HS-5 (cell line): ENCODE data around the gene SPATS2.
"Not testable (repeated sequence)": the region's sequence is repeated elsewhere in the genome, so short reads cannot be mapped to it uniquely, and the experiment has no call there.

ENCODE experiments used
- DNase-seq: peaks from one replicate; pipeline ENCODE4 v3.0.0-alpha.2; 2012; ENCODE audit warnings: low read depth

SPATS2 gene

DNA sequence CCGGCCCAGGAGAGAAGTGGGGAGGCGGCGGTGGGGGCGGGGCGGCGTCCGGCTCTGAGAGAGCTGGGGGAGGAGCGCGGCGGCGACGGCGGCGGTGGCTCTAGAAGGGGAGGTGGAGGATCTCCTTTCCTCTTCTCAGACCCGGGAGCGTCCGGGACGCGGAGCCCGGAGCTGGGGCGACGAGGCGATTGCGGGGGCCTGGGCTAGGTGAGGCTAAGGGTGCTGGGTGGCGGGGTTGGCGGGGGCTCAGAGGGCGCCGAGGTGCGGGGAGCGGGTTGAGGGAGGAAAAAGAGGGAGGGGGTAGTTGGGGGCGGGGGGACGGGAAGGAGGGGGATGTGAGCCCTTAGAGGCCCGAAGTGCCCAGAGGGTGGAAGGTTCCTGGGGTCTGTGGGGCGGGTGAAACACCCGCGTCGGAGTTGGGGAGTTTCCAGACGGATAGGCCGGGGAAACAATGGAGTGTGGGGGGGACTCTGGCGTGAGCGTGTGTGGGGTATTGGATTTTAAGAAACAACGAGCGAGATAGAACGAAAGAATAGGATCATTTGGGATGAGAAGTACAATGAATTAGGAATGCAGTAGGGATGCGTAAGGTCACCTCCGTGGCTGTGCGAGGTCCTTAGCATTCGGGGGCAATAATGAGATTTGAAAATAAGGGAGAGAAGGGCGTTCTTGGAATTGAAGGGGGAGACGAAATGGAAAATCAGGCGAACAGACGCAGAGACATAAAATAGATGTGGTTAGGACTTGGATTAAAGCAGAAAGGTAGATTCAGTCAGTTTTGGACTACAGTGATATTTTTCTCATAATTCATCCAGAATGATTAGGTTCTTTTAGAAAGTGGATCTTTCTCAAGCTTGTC, at the start of gene SPATS2:
Gene SPATS2, plus strand, starts transcription at position 82 of the 859 bp plus-strand sequence. CDS start 93,551 bp downstream, outside the sequence.
- DNase-seq = no peak

DNA sequence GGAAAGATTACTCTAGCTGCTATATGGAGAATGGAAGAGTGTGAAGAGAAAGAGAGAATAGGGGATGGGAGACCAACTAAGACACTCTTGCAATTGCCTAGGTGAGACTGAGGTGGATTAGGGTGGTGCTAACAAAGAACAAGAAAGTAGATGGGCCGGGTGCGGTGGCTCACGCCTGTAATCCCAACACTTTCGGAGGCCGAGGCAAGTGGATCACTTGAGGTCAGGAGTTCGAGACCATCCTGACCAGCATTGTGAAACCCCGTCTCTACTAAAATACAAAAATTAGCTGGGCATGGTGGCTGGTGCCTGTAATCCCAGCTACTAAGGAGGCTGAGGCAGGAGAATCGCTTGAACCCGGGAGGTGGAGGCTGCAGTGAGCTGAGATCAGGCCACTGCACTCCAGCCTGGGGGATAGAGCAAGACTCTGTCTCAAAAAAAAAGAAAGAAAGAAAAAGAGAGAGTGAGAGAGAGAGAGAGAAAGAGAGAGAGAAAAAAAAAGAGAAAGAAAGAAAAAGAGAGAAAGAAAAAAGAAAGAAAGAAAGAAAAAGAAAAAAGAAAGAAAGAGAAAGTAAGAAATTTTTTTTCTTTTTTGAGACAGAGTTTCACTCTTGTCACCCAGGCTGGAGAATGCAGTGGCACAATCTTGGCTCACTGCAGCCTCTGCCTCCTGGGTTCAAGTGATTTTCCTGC, 46.7 kb upstream of the SPATS2 start:
- DNase-seq = not testable (repeated sequence)

DNA sequence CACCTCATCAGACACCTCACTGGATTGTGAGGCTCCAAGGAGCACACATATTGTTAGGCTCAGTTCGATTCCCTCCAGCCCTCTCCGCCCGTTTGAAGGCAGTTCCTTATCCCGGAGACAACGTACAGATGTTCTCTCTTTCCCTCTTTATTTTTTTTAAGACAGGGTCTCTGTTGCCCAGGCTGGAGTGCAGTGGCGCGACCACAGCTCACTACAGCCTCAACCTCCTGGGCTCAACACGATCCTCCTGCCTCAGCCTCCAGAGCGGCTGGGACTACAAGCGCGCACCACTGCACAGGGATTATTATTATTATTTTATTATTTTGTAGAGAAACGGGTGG, 44.9 kb upstream of the SPATS2 start:
- no peak for DNase-seq

DNA sequence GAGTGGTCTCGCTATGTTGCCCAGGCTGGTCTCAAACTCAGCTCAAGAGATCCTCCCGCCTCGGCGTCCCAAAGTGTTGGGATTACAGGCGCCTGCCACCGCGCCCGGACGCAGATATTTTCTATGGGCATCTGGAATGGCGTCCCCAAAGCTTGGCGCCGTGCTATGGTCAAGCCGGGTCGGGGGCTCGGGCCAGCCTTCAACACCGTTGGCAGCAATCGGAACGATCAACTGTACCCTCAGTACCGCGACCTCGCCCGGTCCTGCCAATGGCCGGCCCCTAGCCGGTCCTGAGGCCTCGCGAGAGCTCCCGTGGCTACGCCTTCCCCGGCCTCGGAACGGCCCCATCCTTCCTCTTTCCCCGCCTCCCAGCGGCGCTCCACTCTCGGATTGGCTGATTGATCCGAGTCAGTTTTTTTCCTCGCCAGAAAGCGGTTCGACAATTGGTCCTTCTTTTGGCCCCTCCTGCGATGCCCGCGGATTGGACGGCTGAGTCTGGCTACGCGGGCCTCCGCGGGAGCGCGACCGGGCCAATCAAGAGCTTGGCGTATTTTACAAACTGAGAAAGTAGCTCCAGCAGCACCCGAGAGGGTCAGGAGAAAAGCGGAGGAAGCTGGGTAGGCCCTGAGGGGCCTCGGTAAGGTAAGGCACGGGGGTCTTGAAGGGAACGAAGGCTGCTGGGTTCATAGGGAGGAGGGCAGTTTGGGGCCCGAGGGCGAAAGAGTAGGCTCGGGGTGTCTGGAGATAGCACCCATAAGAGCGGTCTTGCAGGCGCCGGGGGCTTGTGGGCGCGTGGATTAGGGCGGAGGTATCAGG, 44.3 kb upstream of the SPATS2 start, which contains the start of gene TROAP:
Gene TROAP, plus strand, starts transcription at position 548 of the 816 bp plus-strand sequence. CDS start 354 bp downstream, outside the sequence.
- peak; percentile 94 for DNase-seq

DNA sequence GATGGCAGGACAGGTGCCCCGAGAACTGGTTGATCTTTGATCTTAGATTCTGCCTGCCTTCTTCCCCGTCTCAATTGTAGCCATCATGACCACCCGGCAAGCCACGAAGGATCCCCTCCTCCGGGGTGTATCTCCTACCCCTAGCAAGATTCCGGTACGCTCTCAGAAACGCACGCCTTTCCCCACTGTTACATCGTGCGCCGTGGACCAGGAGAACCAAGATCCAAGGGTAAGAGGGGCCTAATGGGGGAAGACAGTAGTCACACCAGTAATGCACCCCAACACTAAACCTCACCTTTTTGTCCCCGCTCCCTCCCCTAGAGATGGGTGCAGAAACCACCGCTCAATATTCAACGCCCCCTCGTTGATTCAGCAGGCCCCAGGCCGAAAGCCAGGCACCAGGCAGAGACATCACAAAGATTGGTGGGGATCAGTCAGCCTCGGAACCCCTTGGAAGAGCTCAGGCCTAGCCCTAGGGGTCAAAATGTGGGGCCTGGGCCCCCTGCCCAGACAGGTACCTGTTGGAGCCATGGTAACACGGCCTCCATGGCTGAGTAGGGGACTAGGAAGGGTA, 43.7 kb upstream of the SPATS2 start:
- no peak for DNase-seq

DNA sequence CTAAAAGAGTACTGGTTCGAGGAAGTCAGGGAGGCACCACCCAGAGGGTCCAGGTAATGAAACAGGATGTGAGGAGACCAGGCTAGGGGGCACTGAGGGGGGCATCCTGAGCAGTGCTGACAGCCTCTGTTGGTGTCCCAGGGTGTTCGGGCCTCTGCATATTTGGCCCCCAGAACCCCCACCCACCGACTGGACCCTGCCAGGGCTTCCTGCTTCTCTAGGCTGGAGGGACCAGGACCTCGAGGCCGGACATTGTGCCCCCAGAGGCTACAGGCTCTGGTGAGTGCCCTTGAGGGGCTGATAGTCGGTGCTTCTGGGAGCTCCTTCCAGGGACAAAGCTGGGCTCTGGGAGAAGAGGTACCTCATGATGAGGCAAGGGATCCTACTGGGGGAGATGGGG, 41.7 kb upstream of the SPATS2 start:
- no peak for DNase-seq

DNA sequence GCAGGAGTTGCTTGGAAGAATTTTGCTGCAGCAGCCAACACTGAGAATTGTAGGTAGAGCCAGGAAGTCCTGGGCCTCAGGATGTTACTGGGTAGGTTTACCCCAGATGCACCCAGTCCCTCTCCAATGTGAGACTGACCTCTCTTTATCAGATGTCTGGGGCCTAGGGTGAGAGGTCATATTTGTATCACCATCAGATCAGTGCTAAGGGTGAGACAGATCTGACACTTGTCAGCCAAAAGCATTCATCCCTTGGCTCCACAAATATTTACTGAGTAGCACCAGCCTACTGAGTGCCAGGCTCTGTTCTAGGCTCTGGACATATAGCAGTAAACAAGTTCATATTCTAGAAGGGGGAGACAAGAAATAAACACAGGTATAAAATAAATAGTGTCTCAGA, 39.9 kb upstream of the SPATS2 start:
- DNase-seq = no peak

DNA sequence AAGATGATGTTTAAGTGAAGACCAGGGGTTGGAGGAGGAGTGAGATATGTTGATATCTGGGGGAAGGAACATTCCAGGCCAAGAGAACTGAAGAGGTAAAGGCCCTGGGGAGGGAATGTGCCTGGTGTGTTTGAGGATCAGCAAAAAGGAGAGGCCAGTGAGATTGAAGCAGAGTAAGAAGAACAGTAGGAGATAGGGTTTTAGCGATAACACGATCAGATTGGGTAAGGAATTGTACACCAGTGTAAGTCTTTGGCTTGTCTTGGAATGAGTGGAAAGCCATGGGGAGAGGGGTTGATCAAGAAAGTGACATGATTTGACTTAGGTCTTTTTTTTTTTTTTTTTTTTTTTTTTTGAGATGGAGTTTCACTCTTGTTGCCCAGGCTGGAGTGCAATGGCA, 39.4 kb upstream of the SPATS2 start:
- DNase-seq = no peak

DNA sequence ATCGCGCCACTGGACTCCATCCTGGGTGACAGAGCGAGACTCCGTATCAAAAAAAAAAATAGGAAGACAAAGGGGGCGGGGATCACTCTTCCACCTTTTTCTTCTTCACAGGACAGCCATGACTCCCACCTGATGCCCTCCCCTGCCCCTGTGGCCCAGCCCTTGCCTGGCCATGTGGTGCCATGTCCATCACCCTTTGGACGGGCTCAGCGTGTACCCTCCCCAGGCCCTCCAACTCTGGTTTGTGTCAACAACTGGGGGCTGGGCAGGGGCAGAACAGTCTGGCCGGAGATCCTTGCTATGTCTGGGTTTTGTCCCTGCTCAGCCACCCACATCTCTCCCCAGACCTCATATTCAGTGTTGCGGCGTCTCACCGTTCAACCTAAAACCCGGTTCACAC, 38.4 kb upstream of the SPATS2 start:
- DNase-seq = no peak

DNA sequence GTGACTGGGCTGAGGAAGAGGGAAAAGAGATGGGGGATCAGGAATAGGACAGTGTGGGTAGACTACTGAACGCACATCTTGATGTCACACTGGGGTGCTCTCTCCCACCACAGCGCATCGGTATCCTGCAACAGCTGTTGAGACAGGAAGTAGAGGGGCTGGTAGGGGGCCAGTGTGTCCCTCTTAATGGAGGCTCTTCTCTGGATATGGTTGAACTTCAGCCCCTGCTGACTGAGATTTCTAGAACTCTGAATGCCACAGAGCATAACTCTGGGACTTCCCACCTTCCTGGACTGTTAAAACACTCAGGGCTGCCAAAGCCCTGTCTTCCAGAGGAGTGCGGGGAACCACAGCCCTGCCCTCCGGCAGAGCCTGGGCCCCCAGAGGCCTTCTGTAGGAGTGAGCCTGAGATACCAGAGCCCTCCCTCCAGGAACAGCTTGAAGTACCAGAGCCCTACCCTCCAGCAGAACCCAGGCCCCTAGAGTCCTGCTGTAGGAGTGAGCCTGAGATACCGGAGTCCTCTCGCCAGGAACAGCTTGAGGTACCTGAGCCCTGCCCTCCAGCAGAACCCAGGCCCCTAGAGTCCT, 37.1 kb upstream of the SPATS2 start:
- DNase-seq = no peak

DNA sequence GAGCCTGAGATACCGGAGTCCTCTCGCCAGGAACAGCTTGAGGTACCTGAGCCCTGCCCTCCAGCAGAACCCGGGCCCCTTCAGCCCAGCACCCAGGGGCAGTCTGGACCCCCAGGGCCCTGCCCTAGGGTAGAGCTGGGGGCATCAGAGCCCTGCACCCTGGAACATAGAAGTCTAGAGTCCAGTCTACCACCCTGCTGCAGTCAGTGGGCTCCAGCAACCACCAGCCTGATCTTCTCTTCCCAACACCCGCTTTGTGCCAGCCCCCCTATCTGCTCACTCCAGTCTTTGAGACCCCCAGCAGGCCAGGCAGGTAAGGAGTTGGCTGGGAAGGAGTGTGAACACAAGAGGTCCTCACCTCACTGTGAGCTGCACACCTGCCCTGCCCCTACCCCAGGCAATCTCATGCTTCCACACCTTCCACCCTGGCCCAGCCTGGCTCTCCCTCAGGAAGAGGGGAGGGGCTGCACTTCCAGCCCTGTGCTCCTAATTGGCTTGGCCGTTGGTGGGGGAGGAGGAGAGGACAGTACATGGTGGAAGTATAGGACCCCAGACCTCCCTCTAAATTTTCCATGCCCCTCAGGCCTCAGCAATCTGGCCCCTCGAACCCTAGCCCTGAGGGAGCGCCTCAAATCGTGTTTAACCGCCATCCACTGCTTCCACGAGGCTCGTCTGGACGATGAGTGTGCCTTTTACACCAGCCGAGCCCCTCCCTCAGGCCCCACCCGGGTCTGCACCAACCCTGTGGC, 36.5 kb upstream of the SPATS2 start:
- DNase-seq = no peak

DNA sequence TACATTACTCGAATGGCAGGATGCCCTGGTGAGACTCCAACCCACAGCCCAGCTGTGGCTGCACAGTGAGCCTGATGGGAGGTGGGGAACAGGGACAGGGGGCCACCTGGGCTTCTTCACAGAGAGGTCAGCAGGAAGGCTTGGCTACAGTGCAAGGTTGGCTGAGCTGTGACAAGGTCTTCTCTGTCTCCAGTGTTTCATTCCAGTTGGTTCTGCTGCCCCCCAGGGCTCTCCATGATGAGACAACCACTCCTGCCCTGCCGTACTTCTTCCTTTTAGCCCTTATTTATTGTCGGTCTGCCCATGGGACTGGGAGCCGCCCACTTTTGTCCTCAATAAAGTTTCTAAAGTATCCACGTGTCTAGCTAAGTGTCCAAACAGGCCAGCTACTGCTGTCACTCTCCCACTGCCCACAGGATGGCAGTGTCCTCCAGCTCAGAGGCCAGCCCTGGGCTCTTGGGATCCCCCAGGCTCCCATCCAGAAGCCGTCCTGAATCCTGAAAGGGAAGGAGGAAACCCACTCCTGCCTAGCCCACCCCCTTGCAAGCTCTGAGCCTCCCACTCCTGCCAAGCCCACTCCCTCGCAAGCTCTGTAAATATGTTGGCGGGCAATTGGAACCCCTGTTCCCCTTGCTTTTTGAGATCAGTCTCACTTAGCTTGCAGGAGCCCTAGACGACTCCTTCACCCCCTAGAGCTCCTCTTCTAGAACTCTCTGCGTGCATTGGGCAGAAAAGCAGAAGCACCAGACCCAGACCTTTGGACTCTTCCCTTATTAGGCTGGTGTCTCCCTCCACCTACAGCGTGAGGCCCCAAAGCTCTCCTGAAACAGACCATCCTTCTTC, 35.7 kb upstream of the SPATS2 start:
- DNase-seq = no peak

DNA sequence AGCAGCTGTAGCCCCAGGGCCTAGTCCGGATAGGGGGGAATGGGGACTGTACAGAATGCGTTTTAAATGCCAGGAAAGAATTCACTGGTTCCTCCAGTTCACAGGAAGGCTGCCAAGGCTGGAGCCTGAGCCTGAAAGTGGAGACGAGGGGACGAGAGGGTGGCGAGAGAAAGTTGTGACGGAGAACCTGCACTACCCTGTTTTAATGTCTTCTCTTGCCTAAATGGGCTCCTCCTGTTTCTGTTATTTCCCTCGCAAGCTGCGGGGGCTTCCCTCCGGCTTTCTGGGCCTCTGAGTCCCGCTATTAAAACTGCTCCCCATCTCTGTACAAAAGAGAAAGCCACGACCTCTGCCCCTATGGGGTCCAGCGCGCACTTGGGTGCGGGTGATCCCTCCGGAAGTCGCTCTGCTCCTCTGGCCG, 34.8 kb upstream of the SPATS2 start:
- no peak for DNase-seq

DNA sequence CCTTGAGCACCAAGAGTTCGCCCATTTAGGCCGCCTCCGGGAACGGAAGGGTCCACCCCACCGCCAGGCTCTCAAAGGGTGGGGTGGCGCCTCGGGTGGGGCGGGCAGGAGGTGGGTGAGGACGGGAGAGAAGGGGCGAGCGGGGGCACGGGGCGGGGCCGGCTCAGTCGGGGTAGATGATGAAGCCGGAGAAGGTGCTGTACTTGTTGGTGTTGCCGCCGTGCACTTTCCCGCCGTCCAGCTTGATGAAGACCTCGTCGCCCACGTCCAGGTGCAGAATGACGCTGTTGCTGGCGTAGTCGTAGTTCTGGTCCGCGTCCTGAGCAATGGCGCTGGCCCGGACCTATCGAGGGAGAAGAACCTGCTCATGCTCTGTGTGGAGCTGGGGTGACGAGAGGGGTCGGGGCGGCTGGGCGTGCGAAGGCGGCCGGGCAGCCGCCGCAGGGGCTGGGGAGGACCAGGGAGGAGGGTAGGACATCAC, 34.3 kb upstream of the SPATS2 start:
- no peak for DNase-seq

DNA sequence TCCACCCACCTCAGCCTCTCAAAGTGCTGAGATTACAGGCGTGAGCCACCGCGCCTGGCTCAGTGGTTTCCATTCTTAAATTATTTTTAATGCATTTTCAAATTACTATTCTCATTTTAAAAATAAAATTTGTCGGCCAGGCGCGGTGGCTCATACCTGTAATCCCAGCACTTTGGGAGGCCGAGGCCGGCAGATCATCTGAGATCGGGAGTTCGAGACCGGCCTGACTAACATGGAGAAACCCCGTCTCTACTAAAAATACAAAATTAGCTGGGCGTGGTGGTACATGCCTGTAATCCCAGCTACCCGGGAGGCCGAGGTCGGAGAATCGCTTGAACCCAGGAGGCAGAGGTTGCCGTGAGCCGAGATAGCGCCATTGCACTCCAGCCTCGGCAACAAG, 33.5 kb upstream of the SPATS2 start:
- not testable (repeated sequence) for DNase-seq

DNA sequence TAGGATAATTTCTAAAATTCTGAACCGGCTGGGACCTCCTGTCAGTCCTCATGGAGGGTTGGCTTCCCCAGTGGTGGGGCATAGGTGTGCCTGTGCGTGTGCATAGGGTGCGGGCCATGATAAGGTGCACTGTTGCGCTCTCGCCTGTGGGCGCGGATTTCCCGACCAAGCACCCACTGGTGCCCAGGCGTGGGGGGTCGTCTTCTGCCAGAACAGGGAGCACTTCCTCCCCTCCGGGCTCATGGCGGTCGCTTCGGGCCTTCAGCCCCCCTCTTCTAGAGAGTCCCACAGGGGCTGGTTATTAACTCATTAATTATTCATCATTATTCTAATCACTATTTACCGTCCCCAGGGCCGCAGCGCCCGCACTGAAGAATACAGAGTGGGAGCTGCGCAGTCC, 33.0 kb upstream of the SPATS2 start:
- no peak for DNase-seq

DNA sequence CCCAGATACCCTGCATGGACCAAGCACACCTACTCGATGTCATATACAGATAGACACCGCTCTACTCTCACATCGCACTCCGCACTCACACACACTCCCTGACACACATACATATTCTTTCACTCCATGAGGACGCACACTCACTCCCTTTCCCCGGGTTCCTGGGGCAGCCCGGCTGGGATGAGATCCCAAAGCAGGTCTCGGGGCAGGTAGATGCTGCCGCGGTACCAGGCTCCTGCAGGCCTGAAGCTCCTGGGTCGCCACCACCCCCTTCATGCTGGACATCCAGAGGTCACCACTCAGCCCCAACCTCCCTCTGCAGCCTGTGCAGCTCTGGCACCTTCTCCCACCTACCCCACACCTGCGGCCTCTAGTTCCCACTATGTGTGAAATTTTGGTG, 32.6 kb upstream of the SPATS2 start:
- no peak for DNase-seq

DNA sequence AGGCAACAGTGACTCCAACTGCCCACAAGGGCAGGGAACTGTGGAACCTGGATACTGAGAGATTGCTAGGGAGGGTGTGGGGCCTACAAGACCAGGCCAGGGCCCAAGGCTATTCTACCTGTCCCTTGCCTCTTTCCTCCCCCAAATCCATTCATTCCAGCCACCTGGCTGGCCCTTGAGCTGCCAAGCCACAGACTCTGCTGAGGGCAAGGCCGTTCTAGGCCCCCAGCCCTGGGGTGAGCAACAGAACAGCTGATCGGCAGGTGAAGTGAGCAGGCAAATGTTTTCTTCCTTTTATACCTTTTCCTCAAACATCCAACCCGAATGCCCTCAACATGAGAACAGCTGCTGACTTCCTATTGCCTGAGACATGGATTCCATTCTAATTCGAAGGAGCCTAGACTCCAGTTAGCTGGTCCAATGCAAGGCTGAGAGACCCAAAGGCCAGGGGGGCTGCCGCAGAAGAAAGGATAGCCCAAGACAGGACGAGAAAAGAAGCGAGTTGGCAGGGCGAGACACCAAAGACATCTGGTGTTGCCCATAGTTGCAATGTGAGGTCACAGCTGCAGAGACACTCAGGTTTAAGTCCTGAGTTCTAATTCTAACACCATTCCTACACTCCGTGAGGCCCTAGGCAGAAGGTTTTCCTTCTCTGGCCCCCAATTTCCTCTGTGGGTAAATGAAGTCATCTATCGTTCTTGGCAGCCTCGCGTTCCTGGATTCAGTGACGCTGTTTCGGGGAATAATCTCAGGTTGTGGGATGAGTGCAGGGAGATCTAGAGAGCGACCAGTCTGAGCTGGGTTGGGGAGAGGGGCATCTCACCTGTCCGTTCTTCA, 31.9 kb upstream of the SPATS2 start:
- no peak for DNase-seq
